ENCODE data around the gene KRT14. TPM values are rescaled to one million over a fixed set of nuclear protein-coding genes. Genes with fewer than 3 reads are reported as not detected.

KRT14 gene
- total RNA-seq, 1 experiment from 2014 or later = not detected

DNA sequence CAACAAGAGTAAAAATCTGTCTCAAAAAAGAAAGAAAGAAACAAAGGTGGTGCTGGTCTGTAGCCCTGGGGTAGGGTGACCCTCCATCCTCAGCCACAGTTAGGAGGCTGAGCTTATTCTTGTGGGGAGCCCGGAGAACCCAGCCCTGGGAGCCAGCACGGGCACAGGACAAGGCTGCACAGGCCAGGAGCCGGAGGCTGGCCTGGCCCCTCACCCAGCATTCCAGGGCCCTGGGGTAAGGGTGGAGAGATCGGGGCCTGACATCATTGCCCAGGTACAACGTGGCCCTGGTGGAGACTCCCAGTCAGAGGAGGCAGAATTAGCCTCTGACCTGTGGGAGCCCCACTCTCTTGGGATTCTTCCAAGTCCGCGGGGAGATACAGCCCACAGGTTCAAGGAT, 47.9 kb upstream of the KRT14 start:
- H3T11ph ChIP-seq (ENCODE audit: low read length) = no peak overlapping the region
- no peak overlapping the region for H3K4me2 ChIP-seq (ENCODE audit: insufficient read depth, insufficient read length, low read length)
- no peaks in the 10 kb centered on the region for H3K79me2 ChIP-seq (ENCODE audit: insufficient read depth, low read length)
- H4K91ac ChIP-seq (ENCODE audit: insufficient read length, low read depth, low read length) = no peak overlapping the region
- Mint-ChIP-seq H3K9me3 (no peaks in the 10 kb centered on the region), H3K36me3 (ENCODE audit: insufficient read depth in 1 of 3, low read depth in 3 of 3) (no peaks in the 10 kb centered on the region), H3K4me1 (peaks cover 9 to 15% of the 10 kb centered on the region in 2 experiments), H3K4me3 (no peak overlapping the region), H3K27ac (peak overlapping the region in 1 of 3 experiments; percentile 77; a peak in 1 of 7 replicates), H3K27me3 (ENCODE audit: low read depth) (no peaks in the 10 kb centered on the region; the same call in 1 of the 2 replicates)
- H3K56ac ChIP-seq (ENCODE audit: insufficient read length, low read depth, low read length) = no peak overlapping the region
- no peaks in the 10 kb centered on the region for H3K23me2 ChIP-seq (ENCODE audit: insufficient read length, low read depth, low read length, poor library complexity, severe bottlenecking)
- H3K27ac ChIP-seq (ENCODE audit: insufficient read length, low read depth, low read length) = no peak overlapping the region
- H3K27me3 ChIP-seq (ENCODE audit: insufficient read depth, low read length) = no peaks in the 10 kb centered on the region
- H4K8ac ChIP-seq (replicated peaks; ENCODE audit: insufficient read length, low read depth, low read length) = no peak overlapping the region
- no peak overlapping the region for H3K4ac ChIP-seq (ENCODE audit: low read depth, low read length)
- no peak overlapping the region for H3K14ac ChIP-seq (ENCODE audit: insufficient read depth, low read length)
- DNase-seq = no peak
- H3K4me1 ChIP-seq (ENCODE audit: insufficient read depth, low read length) = no peaks in the 10 kb centered on the region
- H3K23ac ChIP-seq (ENCODE audit: insufficient read length, low read depth, low read length) = no peak overlapping the region
- H4K20me1 ChIP-seq (ENCODE audit: control insufficient read depth, insufficient read depth, insufficient read length) = no peaks in the 10 kb centered on the region
- no peak overlapping the region for H2AFZ ChIP-seq (ENCODE audit: low read length)
- no peak overlapping the region for H4K5ac ChIP-seq (ENCODE audit: insufficient read length, low read depth, low read length)
- no peak overlapping the region for H2BK20ac ChIP-seq (ENCODE audit: low read depth, low read length, poor library complexity, severe bottlenecking)
- no CpG with 5 or more reads among the region's 7 CpGs for WGBS (ENCODE audit: extremely low coverage, insufficient read length, low lambda C conversion rate)
- H2BK15ac ChIP-seq (ENCODE audit: low read depth, low read length) = no peak overlapping the region
- no peak overlapping the region for H2BK12ac ChIP-seq (ENCODE audit: insufficient read length, low read depth, low read length)
- H3K9me3 ChIP-seq (ENCODE audit: control insufficient read depth, low read depth, low read length) = no peaks in the 10 kb centered on the region
- H2BK120ac ChIP-seq (ENCODE audit: low read depth, low read length, poor library complexity, severe bottlenecking) = no peak overlapping the region
- no peak overlapping the region for H2BK5ac ChIP-seq (ENCODE audit: insufficient read length, low read length)
- H3K9ac ChIP-seq (ENCODE audit: extremely low read depth, insufficient read length, low read length) = no peak overlapping the region
- no peak overlapping the region for H3K18ac ChIP-seq (ENCODE audit: insufficient read length, low read depth, low read length)
- H3K79me1 ChIP-seq (ENCODE audit: insufficient read depth, low read depth, low read length, poor library complexity, severe bottlenecking) = no peaks in the 10 kb centered on the region
- no peak overlapping the region for H2AK5ac ChIP-seq (ENCODE audit: insufficient read length, low read length)
- TF ChIP-seq, protein P1, sequence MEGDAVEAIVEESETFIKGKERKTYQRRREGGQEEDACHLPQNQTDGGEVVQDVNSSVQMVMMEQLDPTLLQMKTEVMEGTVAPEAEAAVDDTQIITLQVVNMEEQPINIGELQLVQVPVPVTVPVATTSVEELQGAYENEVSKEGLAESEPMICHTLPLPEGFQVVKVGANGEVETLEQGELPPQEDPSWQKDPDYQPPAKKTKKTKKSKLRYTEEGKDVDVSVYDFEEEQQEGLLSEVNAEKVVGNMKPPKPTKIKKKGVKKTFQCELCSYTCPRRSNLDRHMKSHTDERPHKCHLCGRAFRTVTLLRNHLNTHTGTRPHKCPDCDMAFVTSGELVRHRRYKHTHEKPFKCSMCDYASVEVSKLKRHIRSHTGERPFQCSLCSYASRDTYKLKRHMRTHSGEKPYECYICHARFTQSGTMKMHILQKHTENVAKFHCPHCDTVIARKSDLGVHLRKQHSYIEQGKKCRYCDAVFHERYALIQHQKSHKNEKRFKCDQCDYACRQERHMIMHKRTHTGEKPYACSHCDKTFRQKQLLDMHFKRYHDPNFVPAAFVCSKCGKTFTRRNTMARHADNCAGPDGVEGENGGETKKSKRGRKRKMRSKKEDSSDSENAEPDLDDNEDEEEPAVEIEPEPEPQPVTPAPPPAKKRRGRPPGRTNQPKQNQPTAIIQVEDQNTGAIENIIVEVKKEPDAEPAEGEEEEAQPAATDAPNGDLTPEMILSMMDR (conservative IDR thresholded peaks at IDR 0.05) = no peak

Data from H9 (cell line).